K562 (cell line): ENCODE measurements around the gene ABHD8. TPM values are rescaled to one million over a fixed set of nuclear protein-coding genes. Genes with fewer than 3 reads are reported as not detected.

Source experiments
- UBTF ChIP-seq, 2 experiments: IDR thresholded peaks; 2 replicates each; pipeline ENCODE4 v1.6.1; 2012; ENCODE audit warnings: improper control_type of control experiment in 2 of 2, low read depth in 2 of 2, low read length in 2 of 2, borderline replicate concordance in 1 of 2
- ZBTB40 ChIP-seq, 2 experiments: fragments of 450-650 bp in 1 of 2; sonication (generic) in 1 of 2; formaldehyde crosslinking in 1 of 2; IDR thresholded peaks; 2 replicates each; pipeline versions ENCODE4 v1.7.1 to v1.9.0; 2016 to 2022; ENCODE audit warnings: inconsistent platforms in 1 of 2, mild to moderate bottlenecking in 1 of 2, missing genetic modification reagents in 1 of 2
- polyA plus RNA-seq, 8 experiments: library from polyadenylated mRNA; depleted of rRNA in 4 of 8; stranded (reverse) in 5 of 8; unstranded in 3 of 8; fragments of >200 nt; fragmentation: Nextera tagmentation in 2 of 8; fragmentation: Illumina TruSeq in 1 of 8; extraction: Ambion mirVana in 2 of 8; extraction: Trizol in 1 of 8; gene quantifications; 2 replicates each; pipeline versions ENCODE4 v1.2.1 to v1.2.3, GENCODE V29; 2011 to 2014; ENCODE audit warnings: inconsistent platforms in 1 of 8, missing spikeins in 1 of 8
- total RNA-seq, 7 experiments: library from RNA; depleted of rRNA in 6 of 7; stranded (reverse); fragments of >200 nt in 6 of 7; fragmentation: Illumina TruSeq in 2 of 7; extraction: Trizol in 2 of 7; gene quantifications; 2 replicates each; pipeline versions ENCODE4 v1.2.1 to v1.2.3, GENCODE V29; 2011 to 2021; ENCODE audit warnings: low replicate concordance in 1 of 7

ABHD8 gene
- total and polyA plus RNA-seq, 9 of the 15 experiments (the other 6 are each of a cell fraction or from before 2014, with no cell fraction given): 0.04 to 6.6 (median 2.0) TPM; not detected in 1

- TF ChIP-seq ZBTB40 (IDR thresholded peaks at IDR 0.05): no peak
- no peak for TF ChIP-seq ZBTB40 (CRISPR knock-in tag; IDR thresholded peaks at IDR 0.05)
- no peak for TF ChIP-seq UBTF (IDR thresholded peaks at IDR 0.05; ENCODE audit: borderline replicate concordance in 1 of 2, low read depth in 2 of 2, low read length in 2 of 2)
Measured at GRCh38 chr19:17325881-17326594, 22.8 kb upstream of the ABHD8 start (continued).
